ENCODE results near the gene OR51G2.

The OR51G2 gene

GRCh38 chr11:4921796-4922195 is 2.6 kb upstream of the OR51G2 start:
- Histone ChIP-seq H3K9ac (ENCODE audit: low read length in 2 of 2) (no peak overlapping the region), H3K27ac (ENCODE audit: low read length) (no peak overlapping the region), H3K4me3 (ENCODE audit: low read length in 2 of 2) (no peak overlapping the region), H3K36me3 (ENCODE audit: control insufficient read depth in 2 of 2, insufficient read depth in 2 of 2, low read length in 2 of 2) (no peaks in the 10 kb centered on the region), H3K4me1 (ENCODE audit: control insufficient read depth, insufficient read depth, low read length) (no peaks in the 10 kb centered on the region), H3K27me3 (ENCODE audit: control insufficient read depth in 1 of 2, insufficient read depth in 2 of 2, low read length in 2 of 2) (no peaks in the 10 kb centered on the region), H3K9me3 (ENCODE audit: control insufficient read depth in 2 of 2, low read length in 2 of 2) (no peaks in the 10 kb centered on the region)

DNA sequence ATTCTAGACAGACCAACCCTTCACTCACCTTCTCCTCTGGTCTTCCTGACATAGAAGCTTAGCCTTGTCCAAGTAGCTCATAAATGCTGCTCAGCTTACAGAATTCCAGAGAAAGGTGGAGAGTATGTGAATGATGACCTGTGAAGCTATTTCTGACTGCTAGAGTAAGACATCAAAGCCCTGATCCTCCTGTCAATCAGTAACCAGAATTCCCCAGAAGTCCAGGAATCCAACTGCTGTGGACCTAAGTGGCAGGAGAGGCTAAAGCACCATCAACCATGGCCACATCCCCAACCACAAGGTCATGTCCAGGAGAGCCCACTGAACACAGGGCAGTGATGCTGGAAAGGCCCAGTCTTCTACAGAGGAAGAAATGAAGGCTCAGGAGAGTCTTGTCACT is 2.6 kb downstream of the OR51G2 start:
- no peaks in the 10 kb centered on the region for H3K4me1 ChIP-seq (ENCODE audit: control insufficient read depth, insufficient read depth, low read length)
- H3K9me3 ChIP-seq (ENCODE audit: control insufficient read depth in 2 of 2, low read length in 2 of 2), result no peaks in the 10 kb centered on the region
- no peaks in the 10 kb centered on the region for H3K27me3 ChIP-seq (ENCODE audit: control insufficient read depth in 1 of 2, insufficient read depth in 2 of 2, low read length in 2 of 2)
- no peaks in the 10 kb centered on the region for H3K36me3 ChIP-seq (ENCODE audit: control insufficient read depth in 2 of 2, insufficient read depth in 2 of 2, low read length in 2 of 2)
- no peak overlapping the region for H3K27ac ChIP-seq (ENCODE audit: low read length)
- H3K4me3 ChIP-seq (ENCODE audit: low read length in 2 of 2), result no peak overlapping the region
- no peak overlapping the region for H3K9ac ChIP-seq (ENCODE audit: low read length in 2 of 2)

DNA sequence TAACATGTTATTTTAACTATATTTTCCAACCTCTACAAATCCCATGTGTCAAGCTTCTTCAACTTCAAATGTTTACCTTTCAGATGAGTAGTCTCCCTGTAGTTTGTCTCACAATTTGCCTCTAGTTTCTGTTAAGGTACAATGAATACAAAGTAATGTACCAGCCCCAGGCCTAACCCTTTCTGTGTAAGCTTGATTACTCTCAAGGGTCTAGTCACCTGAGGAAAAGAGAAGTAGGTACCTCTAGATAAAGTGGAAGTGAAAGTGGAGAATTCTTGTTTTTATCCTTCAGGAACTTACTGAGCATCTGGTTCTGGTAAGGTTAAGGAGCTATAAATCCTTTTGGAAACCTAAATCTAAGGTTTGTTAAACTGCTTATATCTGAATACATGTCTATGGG is 15.7 kb downstream of the OR51G2 start, which contains the start of gene OR51A7:
Gene OR51A7, plus strand, starts transcription at position 300 of the 400 bp plus-strand sequence. CDS start 3,587 bp downstream, outside the sequence.
- no peaks in the 10 kb centered on the region for H3K4me1 ChIP-seq (ENCODE audit: control insufficient read depth, insufficient read depth, low read length)
- H3K27ac ChIP-seq (ENCODE audit: low read length), result no peak within 1 kb of the TSS
- no peak within 1 kb of the TSS for H3K4me3 ChIP-seq (ENCODE audit: low read length in 2 of 2)
- no peak within 1 kb of the TSS for H3K9ac ChIP-seq (ENCODE audit: low read length in 2 of 2)
- H3K36me3 ChIP-seq (ENCODE audit: control insufficient read depth in 2 of 2, insufficient read depth in 2 of 2, low read length in 2 of 2), result no peaks in the 10 kb centered on the region
- H3K27me3 ChIP-seq (ENCODE audit: control insufficient read depth in 1 of 2, insufficient read depth in 2 of 2, low read length in 2 of 2), result no peaks in the 10 kb centered on the region
- H3K9me3 ChIP-seq (ENCODE audit: control insufficient read depth in 2 of 2, low read length in 2 of 2), result no peaks in the 10 kb centered on the region

- Histone ChIP-seq H3K9me3 (ENCODE audit: control insufficient read depth in 2 of 2, low read length in 2 of 2) (no peaks in the 10 kb centered on the region), H3K36me3 (ENCODE audit: control insufficient read depth in 2 of 2, insufficient read depth in 2 of 2, low read length in 2 of 2) (no peaks in the 10 kb centered on the region), H3K4me1 (ENCODE audit: control insufficient read depth, insufficient read depth, low read length) (no peaks in the 10 kb centered on the region), H3K9ac (ENCODE audit: low read length in 2 of 2) (no peak overlapping the region), H3K27ac (ENCODE audit: low read length) (no peak overlapping the region), H3K27me3 (ENCODE audit: control insufficient read depth in 1 of 2, insufficient read depth in 2 of 2, low read length in 2 of 2) (no peaks in the 10 kb centered on the region), H3K4me3 (ENCODE audit: low read length in 2 of 2) (no peak overlapping the region)
Measured at GRCh38 chr11:4891996-4892640, 27.0 kb downstream of the OR51G2 start.

DNA sequence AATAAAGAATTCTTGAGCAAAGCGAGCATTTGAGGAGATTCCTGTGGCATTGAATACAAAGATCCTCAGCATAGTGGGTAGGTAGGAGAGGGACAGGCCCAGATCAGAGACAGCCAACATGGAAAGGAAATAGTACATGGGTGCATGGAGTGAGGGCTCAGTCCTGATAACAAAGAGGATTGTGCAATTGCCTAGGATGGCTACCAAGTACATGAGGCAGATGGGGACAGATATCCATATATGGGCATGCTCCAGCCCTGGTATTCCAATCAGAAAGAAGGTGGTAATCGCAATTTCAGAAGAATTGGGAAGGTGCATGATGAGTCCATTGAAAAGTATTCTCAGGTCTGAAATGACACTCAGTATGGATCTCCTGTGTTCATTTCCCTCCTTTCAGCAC is 28.9 kb downstream of the OR51G2 start:
- no peaks in the 10 kb centered on the region for H3K36me3 ChIP-seq (ENCODE audit: control insufficient read depth in 2 of 2, insufficient read depth in 2 of 2, low read length in 2 of 2)
- H3K9me3 ChIP-seq (ENCODE audit: control insufficient read depth in 2 of 2, low read length in 2 of 2), result no peaks in the 10 kb centered on the region
- H3K9ac ChIP-seq (ENCODE audit: low read length in 2 of 2), result no peak overlapping the region
- no peak overlapping the region for H3K4me3 ChIP-seq (ENCODE audit: low read length in 2 of 2)
- H3K27me3 ChIP-seq (ENCODE audit: control insufficient read depth in 1 of 2, insufficient read depth in 2 of 2, low read length in 2 of 2), result no peaks in the 10 kb centered on the region
- no peaks in the 10 kb centered on the region for H3K4me1 ChIP-seq (ENCODE audit: control insufficient read depth, insufficient read depth, low read length)
- H3K27ac ChIP-seq (ENCODE audit: low read length), result no peak overlapping the region

GRCh38 chr11:4887591-4887990 is 31.6 kb downstream of the OR51G2 start:
- Histone ChIP-seq H3K9ac (ENCODE audit: low read length in 2 of 2) (no peak overlapping the region), H3K36me3 (ENCODE audit: control insufficient read depth in 2 of 2, insufficient read depth in 2 of 2, low read length in 2 of 2) (no peaks in the 10 kb centered on the region), H3K9me3 (ENCODE audit: control insufficient read depth in 2 of 2, low read length in 2 of 2) (no peaks in the 10 kb centered on the region), H3K27ac (ENCODE audit: low read length) (no peak overlapping the region), H3K4me3 (ENCODE audit: low read length in 2 of 2) (no peak overlapping the region), H3K4me1 (ENCODE audit: control insufficient read depth, insufficient read depth, low read length) (no peaks in the 10 kb centered on the region), H3K27me3 (ENCODE audit: control insufficient read depth in 1 of 2, insufficient read depth in 2 of 2, low read length in 2 of 2) (no peaks in the 10 kb centered on the region)

GRCh38 chr11:4886186-4886585 is 33.0 kb downstream of the OR51G2 start:
- no peaks in the 10 kb centered on the region for H3K4me1 ChIP-seq (ENCODE audit: control insufficient read depth, insufficient read depth, low read length)

GRCh38 chr11:4884361-4884760 is 34.8 kb downstream of the OR51G2 start:
- no peak overlapping the region for H3K4me3 ChIP-seq (ENCODE audit: low read length in 2 of 2)

More at GRCh38 chr11:4886186-4886585, 33.0 kb downstream of the OR51G2 start:
- no peak overlapping the region for H3K27ac ChIP-seq (ENCODE audit: low read length)
- no peak overlapping the region for H3K9ac ChIP-seq (ENCODE audit: low read length in 2 of 2)
- H3K9me3 ChIP-seq (ENCODE audit: control insufficient read depth in 2 of 2, low read length in 2 of 2), result no peaks in the 10 kb centered on the region
- H3K4me3 ChIP-seq (ENCODE audit: low read length in 2 of 2), result no peak overlapping the region
- no peaks in the 10 kb centered on the region for H3K27me3 ChIP-seq (ENCODE audit: control insufficient read depth in 1 of 2, insufficient read depth in 2 of 2, low read length in 2 of 2)
- no peaks in the 10 kb centered on the region for H3K36me3 ChIP-seq (ENCODE audit: control insufficient read depth in 2 of 2, insufficient read depth in 2 of 2, low read length in 2 of 2)

GRCh38 chr11:4882543-4882942 is 36.6 kb downstream of the OR51G2 start:
- Histone ChIP-seq H3K9ac (ENCODE audit: low read length in 2 of 2) (no peak overlapping the region), H3K9me3 (ENCODE audit: control insufficient read depth in 2 of 2, low read length in 2 of 2) (no peaks in the 10 kb centered on the region), H3K36me3 (ENCODE audit: control insufficient read depth in 2 of 2, insufficient read depth in 2 of 2, low read length in 2 of 2) (no peaks in the 10 kb centered on the region)

More at GRCh38 chr11:4884361-4884760, 34.8 kb downstream of the OR51G2 start:
- Histone ChIP-seq H3K27ac (ENCODE audit: low read length) (no peak overlapping the region), H3K4me1 (ENCODE audit: control insufficient read depth, insufficient read depth, low read length) (no peaks in the 10 kb centered on the region), H3K9ac (ENCODE audit: low read length in 2 of 2) (no peak overlapping the region), H3K9me3 (ENCODE audit: control insufficient read depth in 2 of 2, low read length in 2 of 2) (no peaks in the 10 kb centered on the region), H3K36me3 (ENCODE audit: control insufficient read depth in 2 of 2, insufficient read depth in 2 of 2, low read length in 2 of 2) (no peaks in the 10 kb centered on the region), H3K27me3 (ENCODE audit: control insufficient read depth in 1 of 2, insufficient read depth in 2 of 2, low read length in 2 of 2) (no peaks in the 10 kb centered on the region)

DNA sequence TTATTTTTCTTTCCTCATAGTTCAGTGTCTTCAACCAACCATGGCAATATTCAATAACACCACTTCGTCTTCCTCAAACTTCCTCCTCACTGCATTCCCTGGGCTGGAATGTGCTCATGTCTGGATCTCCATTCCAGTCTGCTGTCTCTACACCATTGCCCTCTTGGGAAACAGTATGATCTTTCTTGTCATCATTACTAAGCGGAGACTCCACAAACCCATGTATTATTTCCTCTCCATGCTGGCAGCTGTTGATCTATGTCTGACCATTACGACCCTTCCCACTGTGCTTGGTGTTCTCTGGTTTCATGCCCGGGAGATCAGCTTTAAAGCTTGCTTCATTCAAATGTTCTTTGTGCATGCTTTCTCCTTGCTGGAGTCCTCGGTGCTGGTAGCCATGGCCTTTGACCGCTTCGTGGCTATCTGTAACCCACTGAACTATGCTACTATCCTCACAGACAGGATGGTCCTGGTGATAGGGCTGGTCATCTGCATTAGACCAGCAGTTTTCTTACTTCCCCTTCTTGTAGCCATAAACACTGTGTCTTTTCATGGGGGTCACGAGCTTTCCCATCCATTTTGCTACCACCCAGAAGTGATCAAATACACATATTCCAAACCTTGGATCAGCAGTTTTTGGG is 37.2 kb downstream of the OR51G2 start, which contains the start of gene OR51T1:
Gene OR51T1, plus strand, starts transcription at position 41 of the 641 bp plus-strand sequence. Its CDS starts 0 bp downstream, at position 41.
- Histone ChIP-seq H3K4me1 (ENCODE audit: control insufficient read depth, insufficient read depth, low read length) (no peaks in the 10 kb centered on the region), H3K9ac (ENCODE audit: low read length in 2 of 2) (no peak within 1 kb of the TSS), H3K36me3 (ENCODE audit: control insufficient read depth in 2 of 2, insufficient read depth in 2 of 2, low read length in 2 of 2) (no peaks in the 10 kb centered on the region), H3K9me3 (ENCODE audit: control insufficient read depth in 2 of 2, low read length in 2 of 2) (no peaks in the 10 kb centered on the region), H3K27me3 (ENCODE audit: control insufficient read depth in 1 of 2, insufficient read depth in 2 of 2, low read length in 2 of 2) (no peaks in the 10 kb centered on the region), H3K4me3 (ENCODE audit: low read length in 2 of 2) (no peak within 1 kb of the TSS), H3K27ac (ENCODE audit: low read length) (no peak within 1 kb of the TSS)

More at GRCh38 chr11:4882543-4882942, 36.6 kb downstream of the OR51G2 start:
- Histone ChIP-seq H3K27me3 (ENCODE audit: control insufficient read depth in 1 of 2, insufficient read depth in 2 of 2, low read length in 2 of 2) (no peaks in the 10 kb centered on the region), H3K27ac (ENCODE audit: low read length) (no peak overlapping the region), H3K4me1 (ENCODE audit: control insufficient read depth, insufficient read depth, low read length) (no peaks in the 10 kb centered on the region), H3K4me3 (ENCODE audit: low read length in 2 of 2) (no peak overlapping the region)

DNA sequence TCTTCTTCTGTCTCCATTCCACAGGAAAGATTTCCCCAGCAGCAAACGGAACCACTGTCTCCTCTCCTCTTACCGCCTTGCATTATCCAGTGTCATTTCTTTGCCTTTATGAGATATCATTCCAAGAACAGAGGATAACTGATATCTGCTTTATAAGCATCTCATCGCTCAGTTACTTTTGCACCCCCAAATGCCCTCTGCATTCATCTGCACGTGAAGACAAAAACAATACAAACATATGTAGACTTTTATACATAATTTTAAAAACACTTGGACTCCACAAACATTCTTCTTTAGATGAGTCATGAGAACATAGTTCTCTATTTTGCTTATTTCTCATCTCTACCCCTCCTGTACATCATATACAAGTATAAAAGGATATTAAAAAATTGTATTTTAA is 38.0 kb downstream of the OR51G2 start:
- Histone ChIP-seq H3K4me1 (ENCODE audit: control insufficient read depth, insufficient read depth, low read length) (no peaks in the 10 kb centered on the region), H3K4me3 (ENCODE audit: low read length in 2 of 2) (no peak overlapping the region), H3K27ac (ENCODE audit: low read length) (no peak overlapping the region), H3K9ac (ENCODE audit: low read length in 2 of 2) (no peak overlapping the region), H3K27me3 (ENCODE audit: control insufficient read depth in 1 of 2, insufficient read depth in 2 of 2, low read length in 2 of 2) (no peaks in the 10 kb centered on the region), H3K36me3 (ENCODE audit: control insufficient read depth in 2 of 2, insufficient read depth in 2 of 2, low read length in 2 of 2) (no peaks in the 10 kb centered on the region), H3K9me3 (ENCODE audit: control insufficient read depth in 2 of 2, low read length in 2 of 2) (no peaks in the 10 kb centered on the region)

Measured in stomach smooth muscle (tissue), 2 donors.